Measurements from ENCODE around the gene PPIP5K1.
"Not testable (repeated sequence)": the region's sequence is repeated elsewhere in the genome, so short reads cannot be mapped to it uniquely, and the experiment has no call there.

DNA sequence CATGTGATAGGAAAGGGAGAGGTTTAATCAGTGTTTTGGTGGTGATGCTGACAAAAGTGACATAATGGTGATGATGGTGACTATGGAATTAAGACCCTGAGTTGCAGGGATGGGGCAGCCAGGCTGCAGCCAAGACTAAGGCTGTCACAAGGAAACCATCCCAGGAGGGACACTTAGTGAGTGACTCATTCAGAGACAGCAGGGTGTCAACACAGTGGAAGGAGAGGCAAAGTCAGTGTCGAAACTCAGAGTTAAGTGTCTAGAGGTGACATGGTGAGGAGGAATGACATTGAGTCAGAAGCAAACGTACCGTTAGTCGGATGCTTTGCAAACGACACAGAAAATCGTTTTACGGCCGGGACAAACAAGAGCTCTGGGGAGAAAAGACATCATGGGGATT lies 26.2 kb downstream of the PPIP5K1 start:
- TF ChIP-seq, protein P1, sequence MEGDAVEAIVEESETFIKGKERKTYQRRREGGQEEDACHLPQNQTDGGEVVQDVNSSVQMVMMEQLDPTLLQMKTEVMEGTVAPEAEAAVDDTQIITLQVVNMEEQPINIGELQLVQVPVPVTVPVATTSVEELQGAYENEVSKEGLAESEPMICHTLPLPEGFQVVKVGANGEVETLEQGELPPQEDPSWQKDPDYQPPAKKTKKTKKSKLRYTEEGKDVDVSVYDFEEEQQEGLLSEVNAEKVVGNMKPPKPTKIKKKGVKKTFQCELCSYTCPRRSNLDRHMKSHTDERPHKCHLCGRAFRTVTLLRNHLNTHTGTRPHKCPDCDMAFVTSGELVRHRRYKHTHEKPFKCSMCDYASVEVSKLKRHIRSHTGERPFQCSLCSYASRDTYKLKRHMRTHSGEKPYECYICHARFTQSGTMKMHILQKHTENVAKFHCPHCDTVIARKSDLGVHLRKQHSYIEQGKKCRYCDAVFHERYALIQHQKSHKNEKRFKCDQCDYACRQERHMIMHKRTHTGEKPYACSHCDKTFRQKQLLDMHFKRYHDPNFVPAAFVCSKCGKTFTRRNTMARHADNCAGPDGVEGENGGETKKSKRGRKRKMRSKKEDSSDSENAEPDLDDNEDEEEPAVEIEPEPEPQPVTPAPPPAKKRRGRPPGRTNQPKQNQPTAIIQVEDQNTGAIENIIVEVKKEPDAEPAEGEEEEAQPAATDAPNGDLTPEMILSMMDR (IDR thresholded peaks at IDR 0.05): not testable (repeated sequence)
- TF ChIP-seq POLR2A, EP300 (IDR thresholded peaks at IDR 0.05): not testable (repeated sequence)
